ENCODE data around the gene IL3.

IL3 gene

GRCh38 chr5:132074772-132075718 is 14.6 kb downstream of the IL3 start:
- Histone ChIP-seq H3K27me3 (ENCODE audit: insufficient read depth, low read length) (peaks cover 2% of the 10 kb centered on the region), H3K36me3 (ENCODE audit: insufficient read depth, low read length) (no peaks in the 10 kb centered on the region)

GRCh38 chr5:132075719-132076077 is 15.2 kb downstream of the IL3 start:
- Histone ChIP-seq H3K4me3 (ENCODE audit: low read length) (no peak overlapping the region), H3K36me3 (ENCODE audit: insufficient read depth, low read length) (no peaks in the 10 kb centered on the region), H3K27me3 (ENCODE audit: insufficient read depth, low read length) (peaks cover 2% of the 10 kb centered on the region), H3K9me3 (ENCODE audit: low read length) (no peaks in the 10 kb centered on the region), H2AFZ (ENCODE audit: low read depth, low read length) (no peak overlapping the region), H3K4me1 (ENCODE audit: insufficient read depth, low read length) (no peaks in the 10 kb centered on the region)

More at GRCh38 chr5:132074772-132075718, 14.6 kb downstream of the IL3 start:
- Histone ChIP-seq H3K9me3 (ENCODE audit: low read length) (no peaks in the 10 kb centered on the region), H3K4me1 (ENCODE audit: insufficient read depth, low read length) (no peaks in the 10 kb centered on the region), H2AFZ (ENCODE audit: low read depth, low read length) (no peak overlapping the region), H3K4me3 (ENCODE audit: low read length) (no peak overlapping the region)

- H3K36me3 ChIP-seq (ENCODE audit: insufficient read depth, low read length) = no peaks in the 10 kb centered on the region
- no peaks in the 10 kb centered on the region for H3K4me1 ChIP-seq (ENCODE audit: insufficient read depth, low read length)
- no peak overlapping the region for H3K4me3 ChIP-seq (ENCODE audit: low read length)
- H2AFZ ChIP-seq (ENCODE audit: low read depth, low read length) = no peak overlapping the region
- no peaks in the 10 kb centered on the region for H3K9me3 ChIP-seq (ENCODE audit: low read length)
- H3K27me3 ChIP-seq (ENCODE audit: insufficient read depth, low read length) = peaks cover 2% of the 10 kb centered on the region
These were observed 15.9 kb downstream of the IL3 start for GRCh38 chr5:132076202-132076830.

DNA sequence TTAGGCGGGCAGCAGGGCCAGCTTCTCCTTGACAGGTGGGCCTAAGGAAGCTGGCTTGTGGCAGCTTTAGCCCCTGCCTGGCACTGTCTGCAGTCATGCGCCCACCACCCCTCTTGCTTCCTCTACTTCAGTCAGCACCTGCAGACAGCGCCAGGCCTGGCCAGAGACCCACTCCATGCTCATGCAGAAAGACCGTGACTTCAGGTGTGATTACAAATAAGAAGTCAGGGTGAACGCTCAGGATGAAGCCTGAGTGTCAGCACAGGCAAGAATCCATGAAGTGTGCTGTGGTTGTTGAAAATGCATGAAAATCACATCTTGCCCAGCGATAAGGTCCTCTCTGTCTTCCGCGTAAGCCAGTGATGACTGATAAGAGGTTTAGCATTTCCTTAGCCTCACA is 16.5 kb downstream of the IL3 start:
- Histone ChIP-seq H3K9me3 (ENCODE audit: low read length) (no peaks in the 10 kb centered on the region), H3K4me1 (ENCODE audit: insufficient read depth, low read length) (no peaks in the 10 kb centered on the region), H3K27me3 (ENCODE audit: insufficient read depth, low read length) (no peaks in the 10 kb centered on the region), H2AFZ (ENCODE audit: low read depth, low read length) (no peak overlapping the region), H3K4me3 (ENCODE audit: low read length) (no peak overlapping the region), H3K36me3 (ENCODE audit: insufficient read depth, low read length) (no peaks in the 10 kb centered on the region)

DNA sequence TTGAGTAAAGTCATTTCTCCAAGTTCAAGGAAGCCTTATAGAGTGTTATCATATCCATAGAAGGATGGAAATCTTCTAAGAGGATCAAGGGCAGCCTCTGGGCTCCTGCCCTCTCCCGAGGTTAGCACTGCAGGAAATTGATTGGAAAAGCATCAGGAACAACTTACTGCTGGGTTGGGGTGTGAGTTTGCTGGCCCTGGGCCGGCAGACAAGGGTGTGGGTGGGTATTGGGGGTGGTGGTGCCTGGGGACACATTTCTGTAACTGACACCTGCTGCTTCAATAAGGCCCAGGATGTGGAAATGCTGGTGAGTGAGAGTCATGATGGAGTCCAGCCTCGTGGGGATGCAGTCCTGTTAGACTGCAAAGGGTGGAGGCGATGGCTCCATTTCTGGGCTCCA is 18.6 kb downstream of the IL3 start:
- H3K9me3 ChIP-seq (ENCODE audit: low read length) = no peaks in the 10 kb centered on the region
- no peak overlapping the region for H2AFZ ChIP-seq (ENCODE audit: low read depth, low read length)
- no peaks in the 10 kb centered on the region for H3K27me3 ChIP-seq (ENCODE audit: insufficient read depth, low read length)
- no peak overlapping the region for H3K4me3 ChIP-seq (ENCODE audit: low read length)
- H3K36me3 ChIP-seq (ENCODE audit: insufficient read depth, low read length) = no peaks in the 10 kb centered on the region
- no peaks in the 10 kb centered on the region for H3K4me1 ChIP-seq (ENCODE audit: insufficient read depth, low read length)

- Histone ChIP-seq H3K36me3 (ENCODE audit: insufficient read depth, low read length) (no peaks in the 10 kb centered on the region), H3K4me3 (ENCODE audit: low read length) (no peak overlapping the region), H3K27me3 (ENCODE audit: insufficient read depth, low read length) (no peaks in the 10 kb centered on the region), H3K4me1 (ENCODE audit: insufficient read depth, low read length) (no peaks in the 10 kb centered on the region), H3K9me3 (ENCODE audit: low read length) (no peaks in the 10 kb centered on the region), H2AFZ (ENCODE audit: low read depth, low read length) (no peak overlapping the region)
These were observed 19.2 kb downstream of the IL3 start for GRCh38 chr5:132079619-132080018.

- no peaks in the 10 kb centered on the region for H3K36me3 ChIP-seq (ENCODE audit: insufficient read depth, low read length)
- no peaks in the 10 kb centered on the region for H3K27me3 ChIP-seq (ENCODE audit: insufficient read depth, low read length)
- no peak overlapping the region for H2AFZ ChIP-seq (ENCODE audit: low read depth, low read length)
- H3K9me3 ChIP-seq (ENCODE audit: low read length) = no peaks in the 10 kb centered on the region
- no peak overlapping the region for H3K4me3 ChIP-seq (ENCODE audit: low read length)
- H3K4me1 ChIP-seq (ENCODE audit: insufficient read depth, low read length) = no peaks in the 10 kb centered on the region
These were observed 20.1 kb downstream of the IL3 start for GRCh38 chr5:132080595-132080994.

DNA sequence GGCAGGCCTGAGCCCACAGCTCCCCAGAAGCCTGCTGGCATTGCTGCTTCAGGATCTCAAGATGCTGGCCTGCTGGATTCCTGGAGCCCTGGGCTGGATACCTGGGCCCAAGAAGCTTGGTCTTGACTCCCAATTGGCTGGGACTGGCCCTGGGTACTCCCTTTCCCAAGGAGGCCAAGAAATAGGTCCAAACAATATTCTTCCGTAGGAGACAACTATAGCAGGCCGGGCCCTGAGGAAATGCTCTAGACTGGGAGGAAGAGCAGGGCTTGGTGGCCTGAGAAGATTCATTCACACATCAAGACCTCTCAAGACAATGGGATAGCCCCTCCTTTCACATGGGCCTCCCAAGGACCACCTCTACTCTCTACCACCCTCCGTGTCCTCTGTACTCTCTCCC is 21.0 kb downstream of the IL3 start:
- H3K36me3 ChIP-seq (ENCODE audit: insufficient read depth, low read length) = no peaks in the 10 kb centered on the region
- H3K27me3 ChIP-seq (ENCODE audit: insufficient read depth, low read length) = no peaks in the 10 kb centered on the region
- H2AFZ ChIP-seq (ENCODE audit: low read depth, low read length) = no peak overlapping the region
- no peaks in the 10 kb centered on the region for H3K4me1 ChIP-seq (ENCODE audit: insufficient read depth, low read length)
- no peak overlapping the region for H3K4me3 ChIP-seq (ENCODE audit: low read length)
- no peaks in the 10 kb centered on the region for H3K9me3 ChIP-seq (ENCODE audit: low read length)

- no peak overlapping the region for H3K4me3 ChIP-seq (ENCODE audit: low read length)
- H3K27me3 ChIP-seq (ENCODE audit: insufficient read depth, low read length) = no peaks in the 10 kb centered on the region
- H3K36me3 ChIP-seq (ENCODE audit: insufficient read depth, low read length) = no peaks in the 10 kb centered on the region
- no peak overlapping the region for H2AFZ ChIP-seq (ENCODE audit: low read depth, low read length)
- H3K9me3 ChIP-seq (ENCODE audit: low read length) = no peaks in the 10 kb centered on the region
- H3K4me1 ChIP-seq (ENCODE audit: insufficient read depth, low read length) = no peaks in the 10 kb centered on the region
These were observed 22.0 kb downstream of the IL3 start for GRCh38 chr5:132082329-132083023.

GRCh38 chr5:132083071-132083678 is 22.7 kb downstream of the IL3 start:
- H3K4me1 ChIP-seq (ENCODE audit: insufficient read depth, low read length) = no peaks in the 10 kb centered on the region
- no peak overlapping the region for H2AFZ ChIP-seq (ENCODE audit: low read depth, low read length)
- H3K27me3 ChIP-seq (ENCODE audit: insufficient read depth, low read length) = no peaks in the 10 kb centered on the region
- H3K4me3 ChIP-seq (ENCODE audit: low read length) = no peak overlapping the region
- no peaks in the 10 kb centered on the region for H3K9me3 ChIP-seq (ENCODE audit: low read length)
- H3K36me3 ChIP-seq (ENCODE audit: insufficient read depth, low read length) = no peaks in the 10 kb centered on the region

DNA sequence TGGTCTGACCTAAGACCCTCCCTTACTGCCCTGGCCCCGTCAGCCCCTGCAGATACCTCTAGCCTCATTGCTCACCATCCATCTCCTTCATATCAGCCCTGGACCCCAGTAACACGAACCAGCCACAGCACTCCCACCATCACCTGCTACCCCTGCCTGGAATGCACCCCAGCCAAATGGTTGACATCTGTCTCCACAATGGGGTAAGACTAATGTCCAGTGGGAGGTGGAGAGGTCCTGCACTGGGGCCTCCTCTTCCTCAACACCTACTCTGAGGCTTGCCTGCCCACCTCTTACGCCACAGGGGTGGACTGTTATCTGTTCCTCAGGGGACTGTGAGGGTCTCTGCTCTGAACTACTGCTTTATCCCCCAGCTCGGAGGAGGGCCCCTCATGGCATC is 25.2 kb downstream of the IL3 start:
- no peak overlapping the region for H3K4me3 ChIP-seq (ENCODE audit: low read length)
- no peak overlapping the region for H2AFZ ChIP-seq (ENCODE audit: low read depth, low read length)
- no peaks in the 10 kb centered on the region for H3K9me3 ChIP-seq (ENCODE audit: low read length)
- H3K4me1 ChIP-seq (ENCODE audit: insufficient read depth, low read length) = no peaks in the 10 kb centered on the region
- H3K36me3 ChIP-seq (ENCODE audit: insufficient read depth, low read length) = no peaks in the 10 kb centered on the region
- no peaks in the 10 kb centered on the region for H3K27me3 ChIP-seq (ENCODE audit: insufficient read depth, low read length)

DNA sequence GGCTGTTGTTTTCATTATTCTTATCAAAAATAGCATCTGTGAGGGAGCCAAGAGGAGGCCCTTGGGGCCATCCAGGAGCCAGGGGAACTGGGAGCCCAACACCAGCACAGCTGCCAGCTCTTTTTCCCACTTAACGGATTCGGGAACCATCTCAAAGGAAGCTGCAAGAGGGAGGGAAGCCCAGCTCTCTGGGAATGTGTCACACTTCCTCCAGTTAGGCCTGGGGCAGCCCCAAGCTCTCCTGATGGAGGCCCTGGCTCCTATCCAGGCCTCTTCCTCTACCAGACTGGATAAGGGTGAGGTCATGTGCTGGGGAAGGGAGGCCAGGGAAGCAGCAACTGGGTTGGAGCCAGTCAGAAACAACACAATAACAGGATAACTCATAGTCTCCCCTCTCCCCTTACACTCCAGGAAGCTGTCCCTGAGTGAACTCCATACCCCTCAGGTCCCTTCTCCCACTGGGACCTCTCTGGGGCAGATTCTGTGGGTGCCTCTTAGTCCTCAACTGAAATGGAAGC is 25.9 kb downstream of the IL3 start:
- no peak overlapping the region for H3K4me3 ChIP-seq (ENCODE audit: low read length)
- no peaks in the 10 kb centered on the region for H3K4me1 ChIP-seq (ENCODE audit: insufficient read depth, low read length)
- no peaks in the 10 kb centered on the region for H3K27me3 ChIP-seq (ENCODE audit: insufficient read depth, low read length)
- H3K36me3 ChIP-seq (ENCODE audit: insufficient read depth, low read length) = no peaks in the 10 kb centered on the region
- no peak overlapping the region for H2AFZ ChIP-seq (ENCODE audit: low read depth, low read length)
- H3K9me3 ChIP-seq (ENCODE audit: low read length) = no peaks in the 10 kb centered on the region

GRCh38 chr5:132087176-132087575 is 26.7 kb downstream of the IL3 start:
- Histone ChIP-seq H3K4me3 (ENCODE audit: low read length) (no peak overlapping the region), H3K9me3 (ENCODE audit: low read length) (no peaks in the 10 kb centered on the region), H3K27me3 (ENCODE audit: insufficient read depth, low read length) (no peaks in the 10 kb centered on the region), H3K36me3 (ENCODE audit: insufficient read depth, low read length) (no peaks in the 10 kb centered on the region), H2AFZ (ENCODE audit: low read depth, low read length) (no peak overlapping the region), H3K4me1 (ENCODE audit: insufficient read depth, low read length) (no peaks in the 10 kb centered on the region)
